WTC11 (cell line): ENCODE data around the gene ZNF700. TPM values are rescaled to one million over a fixed set of nuclear protein-coding genes. Genes with fewer than 3 reads are reported as not detected.

Source experiments
- ATAC-seq: fragments of 200-7000 bp; cut with Tn5 transposase; 2 replicates; pipeline ENCODE4 v1.10.0; 2021; ENCODE audit warnings: mild to moderate bottlenecking, moderate library complexity
- CTCF ChIA-PET: fragments of 300-600 bp; sonication (Branson Sonifier 250); formaldehyde crosslinking; loops from one replicate; lab custom pipeline; 2021; ENCODE audit warnings: antibody characterized with exemption; lab: Charles Lee
- POLR2A ChIA-PET: fragments of 350-600 bp; sonication (Branson Sonifier 250); formaldehyde crosslinking; loops from one replicate; lab custom pipeline; 2021; ENCODE audit warnings: antibody characterized with exemption; lab: Charles Lee
- DNase-seq: peaks from one replicate; pipeline ENCODE4 v3.0.0; 2021; ENCODE audit warnings: low spot score
- H3K27ac Mint-ChIP-seq: 2 replicates; pipeline ENCODE4 v1.8.0; 2021; ENCODE audit warnings: mixed read lengths
- H3K27me3 Mint-ChIP-seq: 2 replicates; pipeline ENCODE4 v1.8.0; 2021; ENCODE audit warnings: low read depth, mild to moderate bottlenecking, moderate library complexity, mixed read lengths
- H3K36me3 Mint-ChIP-seq: 2 replicates; pipeline ENCODE4 v1.8.0; 2021; ENCODE audit warnings: mixed read lengths
- H3K4me1 Mint-ChIP-seq: 2 replicates; pipeline ENCODE4 v1.8.0; 2022; ENCODE audit warnings: mixed read lengths
- H3K4me3 Mint-ChIP-seq: 2 replicates; pipeline ENCODE4 v1.8.0; 2021; ENCODE audit warnings: mild to moderate bottlenecking, moderate library complexity, mixed read lengths
- H3K9me3 Mint-ChIP-seq: 2 replicates; pipeline ENCODE4 v1.8.0; 2021; ENCODE audit warnings: mixed read lengths
- ETV6 ChIP-seq: sonication (generic); formaldehyde crosslinking; IDR thresholded peaks from 2 replicates; pipeline ENCODE4 v1.8.1; 2022; ENCODE audit warnings: mild to moderate bottlenecking, missing genetic modification reagents
- FOXK1 ChIP-seq: sonication (generic); formaldehyde crosslinking; IDR thresholded peaks from 2 replicates; pipeline ENCODE4 v1.8.0; 2022; ENCODE audit warnings: mild to moderate bottlenecking, moderate library complexity, missing genetic modification reagents
- FOXP1 ChIP-seq: sonication (generic); formaldehyde crosslinking; IDR thresholded peaks from 2 replicates; pipeline ENCODE4 v1.8.0; 2022; ENCODE audit warnings: missing genetic modification reagents, mild to moderate bottlenecking, moderate library complexity, borderline replicate concordance
- MYBL2 ChIP-seq: sonication (generic); formaldehyde crosslinking; IDR thresholded peaks from 2 replicates; pipeline ENCODE4 v1.8.1; 2023; ENCODE audit warnings: mild to moderate bottlenecking, moderate library complexity, missing genetic modification reagents
- SP1 ChIP-seq: sonication (generic); formaldehyde crosslinking; conservative IDR thresholded peaks from 2 replicates; pipeline ENCODE4 v1.8.1; 2022; ENCODE audit warnings: missing genetic modification reagents
- TCF7 ChIP-seq: sonication (generic); formaldehyde crosslinking; IDR thresholded peaks from 2 replicates; pipeline ENCODE4 v1.8.0; 2022; ENCODE audit warnings: mild to moderate bottlenecking, low read depth, missing genetic modification reagents, moderate library complexity
- TEAD1 ChIP-seq: sonication (generic); formaldehyde crosslinking; IDR thresholded peaks from 2 replicates; pipeline ENCODE4 v1.8.0; 2022; ENCODE audit warnings: mild to moderate bottlenecking, missing genetic modification reagents
- ZBTB21 ChIP-seq: sonication (generic); formaldehyde crosslinking; IDR thresholded peaks from 2 replicates; pipeline ENCODE4 v1.8.1; 2023; ENCODE audit warnings: mild to moderate bottlenecking, missing genetic modification reagents, borderline replicate concordance
- ZNF232 ChIP-seq: sonication (generic); formaldehyde crosslinking; IDR thresholded peaks from 2 replicates; pipeline ENCODE4 v1.8.0; 2022; ENCODE audit warnings: mild to moderate bottlenecking, missing genetic modification reagents
- ZNF396 ChIP-seq: fragments of 250-450 bp; sonication (Bioruptor Pico); IDR thresholded peaks from 2 replicates; pipeline ENCODE4 v1.8.0; 2021; ENCODE audit warnings: mild to moderate bottlenecking, moderate library complexity, borderline replicate concordance
- total RNA-seq: library from RNA; stranded (reverse); gene quantifications from 3 replicates; pipeline ENCODE4 v1.2.3, GENCODE V29; 2021
- TF ChIP-seq, protein P1 (sequence below): sonication (generic); formaldehyde crosslinking; IDR thresholded peaks from 2 replicates; pipeline ENCODE4 v1.8.1; 2023; ENCODE audit warnings: mild to moderate bottlenecking, missing genetic modification reagents, moderate library complexity
- TF ChIP-seq, protein P2 (sequence below): sonication (generic); formaldehyde crosslinking; IDR thresholded peaks from 2 replicates; pipeline ENCODE4 v1.8.1; 2023; ENCODE audit warnings: mild to moderate bottlenecking, moderate library complexity, missing genetic modification reagents
- TF ChIP-seq, protein P3 (sequence below): sonication (generic); formaldehyde crosslinking; IDR thresholded peaks from 2 replicates; pipeline ENCODE4 v1.8.0; 2022; ENCODE audit warnings: mild to moderate bottlenecking, missing genetic modification reagents
- TF ChIP-seq, protein P4 (sequence below): fragments of 250-450 bp; sonication (Bioruptor Pico); IDR thresholded peaks from 2 replicates; pipeline ENCODE4 v2.1.2; 2022; ENCODE audit warnings: mild to moderate bottlenecking, moderate library complexity
- TF ChIP-seq, protein P5 (sequence below): sonication (generic); formaldehyde crosslinking; IDR thresholded peaks from 2 replicates; pipeline ENCODE4 v1.8.0; 2022; ENCODE audit warnings: missing genetic modification reagents

The ZNF700 gene
- total RNA-seq, 1 experiment from 2014 or later: 9.1 TPM

DNA sequence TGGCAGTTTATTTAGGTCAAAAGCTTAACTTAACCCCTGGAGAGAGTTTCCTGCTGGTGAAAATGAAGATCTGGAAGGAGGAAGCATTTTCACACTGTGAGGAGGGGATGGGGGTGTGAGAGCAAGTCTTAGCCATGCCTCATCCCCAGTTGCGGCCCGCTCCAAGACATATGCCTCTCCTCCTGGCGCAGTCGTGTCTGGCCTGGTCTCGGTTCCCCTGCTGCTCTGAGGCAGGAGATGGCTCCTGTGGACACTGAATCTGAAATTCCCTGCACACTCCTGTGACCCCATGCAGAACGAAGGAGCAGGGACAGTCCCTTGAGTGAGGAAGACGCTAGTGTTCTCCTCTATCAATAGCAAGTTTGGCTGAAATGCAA, 37.7 kb upstream of the ZNF700 start:
- Mint-ChIP-seq H3K27ac (peak overlapping the region; percentile 99), H3K4me1 (peaks cover 43% of the 10 kb centered on the region)
- CTCF ChIA-PET: interaction anchor here (0.6 to 2.2 kb wide), 13 partner anchors 8 to 253 kb away, joined by 3 to 20 read pairs (median 6); partner anchors contain the start of genes ZNF20, ZNF491 and ZNF763

DNA sequence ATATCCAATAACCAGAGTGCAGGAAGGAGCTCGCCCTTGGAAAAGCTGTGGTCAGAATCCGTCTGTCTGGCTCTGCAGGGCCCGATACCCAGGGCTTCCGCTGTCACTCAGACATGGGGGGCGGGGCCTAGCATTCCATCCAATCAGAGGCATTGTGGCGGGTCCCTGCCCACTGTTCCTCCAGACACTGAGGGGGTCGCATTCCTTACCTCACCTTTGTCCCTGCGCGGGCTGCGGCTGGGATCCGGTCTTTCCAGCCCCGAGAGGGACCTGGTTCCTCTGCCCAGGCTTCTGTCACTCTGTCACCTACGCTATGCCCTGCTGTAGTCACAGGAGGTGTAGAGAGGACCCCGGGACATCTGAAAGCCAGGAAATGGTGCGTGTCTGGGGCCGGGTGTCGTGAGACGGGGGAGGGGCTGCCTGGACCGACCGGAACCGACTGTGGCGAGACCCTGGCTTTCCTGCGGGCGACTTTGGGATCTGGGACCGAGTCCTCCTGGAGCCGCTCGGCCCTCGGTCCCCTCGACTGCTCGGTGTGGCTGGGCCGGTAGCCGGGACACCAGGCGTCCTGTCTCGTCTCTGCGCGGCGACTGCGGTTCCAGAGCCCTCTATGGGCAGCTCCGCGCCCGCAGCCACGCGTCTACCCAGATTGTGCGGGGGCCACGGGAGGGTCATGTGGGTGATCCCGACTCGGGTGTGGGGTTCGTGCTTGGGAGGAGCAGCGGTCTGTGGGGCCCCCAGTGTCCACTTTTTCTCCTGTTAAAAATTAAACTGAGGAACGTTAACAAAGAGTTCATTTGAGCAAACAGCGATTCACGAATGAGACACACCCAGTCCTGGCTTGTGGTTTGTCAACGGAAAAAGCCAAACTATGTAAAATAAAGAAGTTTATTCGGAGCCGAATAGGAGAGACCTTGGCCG, 37.0 kb upstream of the ZNF700 start, which contains the start of gene ZNF69:
ZNF69 (plus strand) TSS at position 172 of the 921 bp plus-strand sequence; CDS start at position 314, 142 bp downstream.
- Mint-ChIP-seq H3K27ac (peak within 1 kb of the TSS; percentile 99), H3K4me3 (peak within 1 kb of the TSS; percentile 86), H3K27me3 (no peaks in the 10 kb centered on the region; the same call in 1 of the 2 replicates), H3K4me1 (peaks cover 43% of the 10 kb centered on the region), H3K36me3 (peaks cover 21% of the 10 kb centered on the region), H3K9me3 (peaks cover 4% of the 10 kb centered on the region)
- CTCF ChIA-PET: interaction anchor here (0.6 to 2.2 kb wide), 12 partner anchors 9 to 253 kb away, joined by 3 to 20 read pairs (median 6); partner anchors contain the start of genes ZNF20, ZNF491 and ZNF763
- POLR2A ChIA-PET: interaction anchor here (0.6 to 1.9 kb wide), 5 partner anchors 39 to 252 kb away, joined by 3 to 7 read pairs (median 4); partner anchors contain the start of genes ZNF20 and ZNF439
- peak; percentile 98 for ATAC-seq
- peak; percentile 98 for DNase-seq
- TF ChIP-seq ZNF232 (CRISPR knock-in tag) (peak; percentile 58; the same call in 1 of the 2 replicates), SP1 (CRISPR knock-in tag) (peak; percentile 61; the same call in 1 of the 2 replicates), FOXK1 (CRISPR knock-in tag) (peak; percentile 59; the same call in 1 of the 2 replicates), TCF7 (0 out of 2 replicates have a peak, but pooled peaks have one; percentile 70), ZNF396 (CRISPR knock-in tag) (no peak), FOXP1 (CRISPR knock-in tag) (0 out of 2 replicates have a peak, but pooled peaks have one; percentile 19), MYBL2 (CRISPR knock-in tag) (peak; percentile 60; the same call in 1 of the 2 replicates), ZBTB21 (CRISPR knock-in tag) (peak; percentile 20; the same call in 1 of the 2 replicates), TEAD1 (peak; percentile 78; the same call in 1 of the 2 replicates)
- TF ChIP-seq, protein P1, sequence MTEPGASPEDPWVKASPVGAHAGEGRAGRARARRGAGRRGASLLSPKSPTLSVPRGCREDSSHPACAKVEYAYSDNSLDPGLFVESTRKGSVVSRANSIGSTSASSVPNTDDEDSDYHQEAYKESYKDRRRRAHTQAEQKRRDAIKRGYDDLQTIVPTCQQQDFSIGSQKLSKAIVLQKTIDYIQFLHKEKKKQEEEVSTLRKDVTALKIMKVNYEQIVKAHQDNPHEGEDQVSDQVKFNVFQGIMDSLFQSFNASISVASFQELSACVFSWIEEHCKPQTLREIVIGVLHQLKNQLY (CRISPR knock-in tag): no peak
- TF ChIP-seq, protein P2, sequence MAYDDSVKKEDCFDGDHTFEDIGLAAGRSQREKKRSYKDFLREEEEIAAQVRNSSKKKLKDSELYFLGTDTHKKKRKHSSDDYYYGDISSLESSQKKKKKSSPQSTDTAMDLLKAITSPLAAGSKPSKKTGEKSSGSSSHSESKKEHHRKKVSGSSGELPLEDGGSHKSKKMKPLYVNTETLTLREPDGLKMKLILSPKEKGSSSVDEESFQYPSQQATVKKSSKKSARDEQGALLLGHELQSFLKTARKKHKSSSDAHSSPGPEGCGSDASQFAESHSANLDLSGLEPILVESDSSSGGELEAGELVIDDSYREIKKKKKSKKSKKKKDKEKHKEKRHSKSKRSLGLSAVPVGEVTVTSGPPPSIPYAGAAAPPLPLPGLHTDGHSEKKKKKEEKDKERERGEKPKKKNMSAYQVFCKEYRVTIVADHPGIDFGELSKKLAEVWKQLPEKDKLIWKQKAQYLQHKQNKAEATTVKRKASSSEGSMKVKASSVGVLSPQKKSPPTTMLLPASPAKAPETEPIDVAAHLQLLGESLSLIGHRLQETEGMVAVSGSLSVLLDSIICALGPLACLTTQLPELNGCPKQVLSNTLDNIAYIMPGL (CRISPR knock-in tag): peak; percentile 36
- TF ChIP-seq, protein P3, sequence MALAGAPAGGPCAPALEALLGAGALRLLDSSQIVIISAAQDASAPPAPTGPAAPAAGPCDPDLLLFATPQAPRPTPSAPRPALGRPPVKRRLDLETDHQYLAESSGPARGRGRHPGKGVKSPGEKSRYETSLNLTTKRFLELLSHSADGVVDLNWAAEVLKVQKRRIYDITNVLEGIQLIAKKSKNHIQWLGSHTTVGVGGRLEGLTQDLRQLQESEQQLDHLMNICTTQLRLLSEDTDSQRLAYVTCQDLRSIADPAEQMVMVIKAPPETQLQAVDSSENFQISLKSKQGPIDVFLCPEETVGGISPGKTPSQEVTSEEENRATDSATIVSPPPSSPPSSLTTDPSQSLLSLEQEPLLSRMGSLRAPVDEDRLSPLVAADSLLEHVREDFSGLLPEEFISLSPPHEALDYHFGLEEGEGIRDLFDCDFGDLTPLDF (CRISPR knock-in tag): 0 out of 2 replicates have a peak, but pooled peaks have one; percentile 26

More for the DNA sequence above, 37.7 kb upstream of the ZNF700 start:
- DNase-seq: peak; percentile 33
- peak; percentile 49 for ATAC-seq
- POLR2A ChIA-PET: interaction anchor here (0.9 to 1.9 kb wide), 4 partner anchors 39 to 253 kb away, joined by 3 to 7 read pairs (median 4); partner anchors contain the start of genes ZNF20 and ZNF439
- TF ChIP-seq, protein P4, sequence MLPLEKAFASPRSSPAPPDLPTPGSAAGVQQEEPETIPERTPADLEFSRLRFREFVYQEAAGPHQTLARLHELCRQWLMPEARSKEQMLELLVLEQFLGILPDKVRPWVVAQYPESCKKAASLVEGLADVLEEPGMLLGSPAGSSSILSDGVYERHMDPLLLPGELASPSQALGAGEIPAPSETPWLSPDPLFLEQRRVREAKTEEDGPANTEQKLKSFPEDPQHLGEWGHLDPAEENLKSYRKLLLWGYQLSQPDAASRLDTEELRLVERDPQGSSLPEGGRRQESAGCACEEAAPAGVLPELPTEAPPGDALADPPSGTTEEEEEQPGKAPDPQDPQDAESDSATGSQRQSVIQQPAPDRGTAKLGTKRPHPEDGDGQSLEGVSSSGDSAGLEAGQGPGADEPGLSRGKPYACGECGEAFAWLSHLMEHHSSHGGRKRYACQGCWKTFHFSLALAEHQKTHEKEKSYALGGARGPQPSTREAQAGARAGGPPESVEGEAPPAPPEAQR (CRISPR knock-in tag): no peak
- TF ChIP-seq, protein P5, sequence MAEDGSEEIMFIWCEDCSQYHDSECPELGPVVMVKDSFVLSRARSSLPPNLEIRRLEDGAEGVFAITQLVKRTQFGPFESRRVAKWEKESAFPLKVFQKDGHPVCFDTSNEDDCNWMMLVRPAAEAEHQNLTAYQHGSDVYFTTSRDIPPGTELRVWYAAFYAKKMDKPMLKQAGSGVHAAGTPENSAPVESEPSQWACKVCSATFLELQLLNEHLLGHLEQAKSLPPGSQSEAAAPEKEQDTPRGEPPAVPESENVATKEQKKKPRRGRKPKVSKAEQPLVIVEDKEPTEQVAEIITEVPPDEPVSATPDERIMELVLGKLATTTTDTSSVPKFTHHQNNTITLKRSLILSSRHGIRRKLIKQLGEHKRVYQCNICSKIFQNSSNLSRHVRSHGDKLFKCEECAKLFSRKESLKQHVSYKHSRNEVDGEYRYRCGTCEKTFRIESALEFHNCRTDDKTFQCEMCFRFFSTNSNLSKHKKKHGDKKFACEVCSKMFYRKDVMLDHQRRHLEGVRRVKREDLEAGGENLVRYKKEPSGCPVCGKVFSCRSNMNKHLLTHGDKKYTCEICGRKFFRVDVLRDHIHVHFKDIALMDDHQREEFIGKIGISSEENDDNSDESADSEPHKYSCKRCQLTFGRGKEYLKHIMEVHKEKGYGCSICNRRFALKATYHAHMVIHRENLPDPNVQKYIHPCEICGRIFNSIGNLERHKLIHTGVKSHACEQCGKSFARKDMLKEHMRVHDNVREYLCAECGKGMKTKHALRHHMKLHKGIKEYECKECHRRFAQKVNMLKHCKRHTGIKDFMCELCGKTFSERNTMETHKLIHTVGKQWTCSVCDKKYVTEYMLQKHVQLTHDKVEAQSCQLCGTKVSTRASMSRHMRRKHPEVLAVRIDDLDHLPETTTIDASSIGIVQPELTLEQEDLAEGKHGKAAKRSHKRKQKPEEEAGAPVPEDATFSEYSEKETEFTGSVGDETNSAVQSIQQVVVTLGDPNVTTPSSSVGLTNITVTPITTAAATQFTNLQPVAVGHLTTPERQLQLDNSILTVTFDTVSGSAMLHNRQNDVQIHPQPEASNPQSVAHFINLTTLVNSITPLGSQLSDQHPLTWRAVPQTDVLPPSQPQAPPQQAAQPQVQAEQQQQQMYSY: peak; percentile 80
- TF ChIP-seq, protein P1 (CRISPR knock-in tag): no peak
- TF ChIP-seq ETV6 (CRISPR knock-in tag): no peak
- no peaks in the 10 kb centered on the region; the same call in 1 of the 2 replicates for H3K27me3 Mint-ChIP-seq
- peak overlapping the region; percentile 86 for H3K4me3 Mint-ChIP-seq
- peaks cover 15% of the 10 kb centered on the region for H3K36me3 Mint-ChIP-seq
- peaks cover 4% of the 10 kb centered on the region for H3K9me3 Mint-ChIP-seq
